Astrocyte (in vitro differentiated cells and primary cell): ENCODE results near the gene AEBP2.

Source experiments
- EZH2 ChIP-seq: IDR thresholded peaks from 2 replicates; pipeline ENCODE4 v1.6.1; 2012; ENCODE audit warnings: mild to moderate bottlenecking, low read length, inconsistent platforms; ENCODE audit not compliant: insufficient read depth
- TF ChIP-seq, protein P1 (sequence below): IDR thresholded peaks from 2 replicates; pipeline ENCODE4 v1.5.1; 2011; ENCODE audit warnings: low read depth, mild to moderate bottlenecking, inconsistent platforms, low read length, moderate library complexity; ENCODE audit not compliant: insufficient read depth

- TF ChIP-seq, protein P1, sequence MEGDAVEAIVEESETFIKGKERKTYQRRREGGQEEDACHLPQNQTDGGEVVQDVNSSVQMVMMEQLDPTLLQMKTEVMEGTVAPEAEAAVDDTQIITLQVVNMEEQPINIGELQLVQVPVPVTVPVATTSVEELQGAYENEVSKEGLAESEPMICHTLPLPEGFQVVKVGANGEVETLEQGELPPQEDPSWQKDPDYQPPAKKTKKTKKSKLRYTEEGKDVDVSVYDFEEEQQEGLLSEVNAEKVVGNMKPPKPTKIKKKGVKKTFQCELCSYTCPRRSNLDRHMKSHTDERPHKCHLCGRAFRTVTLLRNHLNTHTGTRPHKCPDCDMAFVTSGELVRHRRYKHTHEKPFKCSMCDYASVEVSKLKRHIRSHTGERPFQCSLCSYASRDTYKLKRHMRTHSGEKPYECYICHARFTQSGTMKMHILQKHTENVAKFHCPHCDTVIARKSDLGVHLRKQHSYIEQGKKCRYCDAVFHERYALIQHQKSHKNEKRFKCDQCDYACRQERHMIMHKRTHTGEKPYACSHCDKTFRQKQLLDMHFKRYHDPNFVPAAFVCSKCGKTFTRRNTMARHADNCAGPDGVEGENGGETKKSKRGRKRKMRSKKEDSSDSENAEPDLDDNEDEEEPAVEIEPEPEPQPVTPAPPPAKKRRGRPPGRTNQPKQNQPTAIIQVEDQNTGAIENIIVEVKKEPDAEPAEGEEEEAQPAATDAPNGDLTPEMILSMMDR: no peak
- no peak for TF ChIP-seq EZH2
Observed at GRCh38 chr12:19432309-19433170, 6.8 kb upstream of the AEBP2 start.
